IMR-90 (cell line): Measurements from ENCODE around the gene SLC44A2. TPM values are rescaled to one million over a fixed set of nuclear protein-coding genes. Genes with fewer than 3 reads are reported as not detected.
A peak's percentile ranks its signal among the peaks of the same experiment; 100 is the strongest.

Source experiments
- ATAC-seq: fragments of 200-7000 bp; cut with Tn5 transposase; 2 replicates; pipeline ENCODE4 v1.9.1; 2020; ENCODE audit warnings: low read depth, mild to moderate bottlenecking, moderate library complexity
- BruUV-seq: library from RNA; stranded (reverse); fragments of 400-500 nt; replicated peaks from 2 replicates; lab custom pipeline; 2021; lab: Mats Ljungman, UMichigan
- CTCF ChIA-PET: fragments of 300-600 bp; formaldehyde crosslinking; extraction: SDS; loops from one replicate; lab custom pipeline; 2021; ENCODE audit warnings: antibody characterized with exemption; lab: Yijun Ruan, JAX
- POLR2A ChIA-PET: fragments of 300-600 bp; sonication (Branson Sonifier 250); formaldehyde crosslinking; loops from one replicate; lab custom pipeline; 2022; ENCODE audit warnings: antibody characterized with exemption; ENCODE audit not compliant: unreplicated experiment; lab: Charles Lee
- DNase-seq: peaks from one replicate; pipeline ENCODE4 v3.0.0; 2013
- H2AFZ ChIP-seq: replicated peaks from 2 replicates; pipeline ENCODE3; 2013; ENCODE audit warnings: low read length, mild to moderate bottlenecking; ENCODE audit not compliant: poor library complexity
- H2AK5ac ChIP-seq: 2 replicates; pipeline ENCODE4 v1.6.1; 2013; ENCODE audit warnings: low read depth, low read length, inconsistent platforms
- H2AK9ac ChIP-seq: replicated peaks from 2 replicates; pipeline ENCODE3; 2013; ENCODE audit warnings: mild to moderate bottlenecking, low read depth, low read length, moderate library complexity; ENCODE audit not compliant: poor library complexity
- H2BK120ac ChIP-seq: 2 replicates; pipeline ENCODE4 v1.6.1; 2013; ENCODE audit warnings: low read depth, low read length, inconsistent platforms
- H2BK15ac ChIP-seq: 3 replicates; pipeline ENCODE4 v1.6.1; 2013; ENCODE audit warnings: low read depth, low read length, inconsistent platforms
- H2BK20ac ChIP-seq: 2 replicates; pipeline ENCODE4 v1.6.1; 2013; ENCODE audit warnings: low read depth, mild to moderate bottlenecking, inconsistent platforms, low read length, moderate library complexity
- H2BK5ac ChIP-seq: 2 replicates; pipeline ENCODE4 v1.6.1; 2013; ENCODE audit warnings: mild to moderate bottlenecking, low read depth, low read length, inconsistent platforms; ENCODE audit not compliant: poor library complexity, severe bottlenecking
- H3K14ac ChIP-seq: replicated peaks from 2 replicates; pipeline ENCODE4 v1.6.1; 2013; ENCODE audit warnings: low read depth, low read length, inconsistent platforms
- H3K18ac ChIP-seq: 2 replicates; pipeline ENCODE4 v1.6.1; 2013; ENCODE audit warnings: low read depth, low read length, control low read depth
- H3K23ac ChIP-seq: 2 replicates; pipeline ENCODE4 v1.6.1; 2013; ENCODE audit warnings: low read depth, low read length, inconsistent platforms
- H3K27ac ChIP-seq: 2 replicates; pipeline ENCODE4 v1.5.1; 2013; ENCODE audit warnings: mild to moderate bottlenecking, control low read depth, low read length; ENCODE audit not compliant: insufficient read depth
- H3K27me3 ChIP-seq: 2 replicates; pipeline ENCODE4 v1.6.1; 2013; ENCODE audit warnings: low read length; ENCODE audit not compliant: control insufficient read depth, insufficient read depth
- H3K36me3 ChIP-seq: 2 replicates; pipeline ENCODE4 v1.6.1; 2013; ENCODE audit warnings: low read length, mixed read lengths; ENCODE audit not compliant: control insufficient read depth, insufficient read depth
- H3K4ac ChIP-seq: 2 replicates; pipeline ENCODE4 v1.6.1; 2013; ENCODE audit warnings: low read depth, low read length, inconsistent platforms
- H3K4me1 ChIP-seq: 2 replicates; pipeline ENCODE4 v1.6.1; 2013; ENCODE audit warnings: low read length, mixed read lengths; ENCODE audit not compliant: control insufficient read depth, insufficient read depth
- H3K4me2 ChIP-seq: 2 replicates; pipeline ENCODE4 v1.6.1; 2013; ENCODE audit warnings: low read depth, mild to moderate bottlenecking, control low read depth, low read length, moderate library complexity
- H3K4me3 ChIP-seq: 2 replicates; pipeline ENCODE4 v1.5.1; 2013; ENCODE audit warnings: low read depth, mild to moderate bottlenecking, control low read depth, low read length, moderate library complexity; ENCODE audit not compliant: insufficient read depth
- H3K56ac ChIP-seq: 2 replicates; pipeline ENCODE4 v1.6.1; 2013; ENCODE audit warnings: low read length, inconsistent platforms; ENCODE audit not compliant: insufficient read depth; ENCODE audit errors: extremely low read depth
- H3K79me1 ChIP-seq, 2 experiments: 2 replicates each; pipeline ENCODE4 v1.6.1; 2013; ENCODE audit warnings: low read length in 2 of 2, inconsistent platforms in 1 of 2, low read depth in 1 of 2
- H3K9ac ChIP-seq: 2 replicates; pipeline ENCODE4 v1.6.1; 2013; ENCODE audit warnings: low read depth, low read length, control low read depth
- H3K9me1 ChIP-seq: 2 replicates; pipeline ENCODE4 v1.6.1; 2013; ENCODE audit warnings: low read length, inconsistent platforms; ENCODE audit not compliant: insufficient read depth
- H3K9me3 ChIP-seq: 2 replicates; pipeline ENCODE4 v1.6.1; 2013; ENCODE audit warnings: low read length; ENCODE audit not compliant: control insufficient read depth, insufficient read depth
- H4K20me1 ChIP-seq: 2 replicates; pipeline ENCODE4 v1.6.1; 2013; ENCODE audit warnings: low read length, inconsistent platforms; ENCODE audit not compliant: insufficient read depth
- H4K5ac ChIP-seq: 2 replicates; pipeline ENCODE4 v1.6.1; 2013; ENCODE audit warnings: mild to moderate bottlenecking, low read depth, low read length, control low read depth
- H4K8ac ChIP-seq, 2 experiments: 2 replicates each; pipeline ENCODE4 v1.6.1; 2013; ENCODE audit warnings: low read depth in 2 of 2, low read length in 2 of 2, control low read depth in 1 of 2, inconsistent platforms in 1 of 2
- H4K91ac ChIP-seq: 2 replicates; pipeline ENCODE4 v1.6.1; 2013; ENCODE audit warnings: low read depth, low read length, inconsistent platforms; ENCODE audit not compliant: insufficient read depth
- BHLHE40 ChIP-seq: fragments of 150-350 bp; IDR thresholded peaks from 2 replicates; pipeline ENCODE4 v1.6.1; 2016; ENCODE audit warnings: mild to moderate bottlenecking, low read depth, low read length
- CEBPB ChIP-seq: IDR thresholded peaks from 2 replicates; pipeline ENCODE4 v1.6.1; 2012; ENCODE audit warnings: low read depth, low read length, improper control_type of control experiment
- CHD1 ChIP-seq: IDR thresholded peaks from 2 replicates; pipeline ENCODE4 v1.6.1; 2012; ENCODE audit warnings: low read depth, low read length, improper control_type of control experiment
- CTCF ChIP-seq: conservative IDR thresholded peaks from 2 replicates; pipeline ENCODE4 v1.5.1; 2012; ENCODE audit warnings: mild to moderate bottlenecking, low read depth, low read length, improper control_type of control experiment
- ELK1 ChIP-seq: fragments of 150-350 bp; IDR thresholded peaks from 2 replicates; pipeline ENCODE4 v1.6.1; 2016; ENCODE audit warnings: low read depth, mild to moderate bottlenecking, low read length, moderate library complexity, borderline replicate concordance
- FOS ChIP-seq: fragments of 150-350 bp; IDR thresholded peaks from 2 replicates; pipeline ENCODE4 v1.6.1; 2016; ENCODE audit warnings: low read depth, low read length
- MAFK ChIP-seq: IDR thresholded peaks from 2 replicates; pipeline ENCODE4 v1.6.1; 2012; ENCODE audit warnings: low read depth, low read length, improper control_type of control experiment
- MAZ ChIP-seq: IDR thresholded peaks from 2 replicates; pipeline ENCODE4 v1.6.1; 2012; ENCODE audit warnings: low read depth, mild to moderate bottlenecking, low read length, improper control_type of control experiment, moderate library complexity, borderline replicate concordance
- MXI1 ChIP-seq: IDR thresholded peaks from 2 replicates; pipeline ENCODE4 v1.6.1; 2012; ENCODE audit warnings: low read depth, mild to moderate bottlenecking, low read length, moderate library complexity, borderline replicate concordance
- NFE2L2 ChIP-seq: fragments of 150-350 bp; IDR thresholded peaks from 2 replicates; pipeline ENCODE4 v1.6.1; 2016; ENCODE audit warnings: low read depth, mild to moderate bottlenecking, low read length
- POLR2A ChIP-seq: IDR thresholded peaks from 2 replicates; pipeline ENCODE4 v1.6.1; 2012; ENCODE audit warnings: mild to moderate bottlenecking, low read depth, low read length
- RAD21 ChIP-seq: IDR thresholded peaks from 2 replicates; pipeline ENCODE4 v1.6.1; 2012; ENCODE audit warnings: low read length, improper control_type of control experiment
- RCOR1 ChIP-seq: IDR thresholded peaks from 2 replicates; pipeline ENCODE4 v1.6.1; 2012; ENCODE audit warnings: mild to moderate bottlenecking, low read length, improper control_type of control experiment; ENCODE audit not compliant: insufficient replicate concordance
- RFX5 ChIP-seq: IDR thresholded peaks from 2 replicates; pipeline ENCODE4 v1.8.0; 2012; ENCODE audit warnings: low read depth, mild to moderate bottlenecking, low read length, moderate library complexity
- SMC3 ChIP-seq: fragments of 150-350 bp; IDR thresholded peaks from 2 replicates; pipeline ENCODE4 v1.6.1; 2016; ENCODE audit warnings: low read depth, mild to moderate bottlenecking, antibody characterized with exemption, low read length, moderate library complexity
- USF2 ChIP-seq: fragments of 150-350 bp; IDR thresholded peaks from 2 replicates; pipeline ENCODE4 v1.6.1; 2017; ENCODE audit warnings: mild to moderate bottlenecking, antibody characterized with exemption, low read length, low read depth
- WGBS, 2 experiments: methylation state at CpG; one replicate each; pipeline versions ENCODE4 v1.1.5 to v1.1.7; 2013; ENCODE audit warnings: missing lambda C conversion rate in 2 of 2; ENCODE audit not compliant: insufficient read length in 1 of 2; ENCODE audit errors: extremely low coverage in 2 of 2; 5-methylcytosine and 5-hydroxymethylcytosine counted together
- dilution Hi-C: fragments of 300-500 bp; cut with HindIII; formaldehyde crosslinking; loops from one replicate; pipeline ENCODE4 v1.14.3; 2018; ENCODE audit warnings: low sequenced_read_pairs; ENCODE audit not compliant: unreplicated experiment
- in situ Hi-C: fragments of 300-500 bp; cut with MboI; formaldehyde crosslinking; loops from 3 replicates; pipeline ENCODE4 v1.14.3; 2019; ENCODE audit warnings: low sequenced_read_pairs, inconsistent platforms, mixed read lengths
- intact Hi-C: fragments of 100-400 bp; cut with micrococcal nuclease; formaldehyde crosslinking; loops from 2 replicates; pipeline ENCODE4 v1.10.0; 2022
- polyA plus RNA-seq, 3 experiments: library from polyadenylated mRNA; depleted of rRNA; stranded (reverse); fragments of >200 nt; gene quantifications; 2 replicates each; pipeline ENCODE4 v1.2.3, GENCODE V29; 2012; ENCODE audit warnings: low replicate concordance in 1 of 3
- total RNA-seq: library from RNA; depleted of rRNA; stranded (reverse); fragments of >200 nt; gene quantifications from 2 replicates; pipeline ENCODE4 v1.2.3, GENCODE V29; 2012

SLC44A2 gene
- total and polyA plus RNA-seq, 2 of the 4 experiments (the other 2 are of a cell fraction), result 28.5 to 62.9 TPM

- ATAC-seq, result no peak
- peaks cover 85% of the 10 kb centered on the region for H3K36me3 ChIP-seq
- CTCF ChIA-PET, result no interaction called here
Measured at GRCh38 chr19:10680545-10681135, 55.3 kb downstream of the SLC44A2 start.

More at GRCh38 chr19:10680545-10681135, 55.3 kb downstream of the SLC44A2 start:
- H4K8ac ChIP-seq, result no peak overlapping the region
- no peak for DNase-seq
- H3K4me1 ChIP-seq, result no peaks in the 10 kb centered on the region
- H2BK15ac ChIP-seq, result no peak overlapping the region
- no peak overlapping the region for H2AK5ac ChIP-seq
- no peak overlapping the region for H3K27ac ChIP-seq
- no peak overlapping the region for H3K9ac ChIP-seq
- no peak overlapping the region for H3K4ac ChIP-seq
- H2AK9ac ChIP-seq, result no peak overlapping the region
- dilution Hi-C loops (no loop called here), in situ Hi-C loops (no loop called here), intact Hi-C loops (no loop called here)
- H3K27me3 ChIP-seq, result no peaks in the 10 kb centered on the region
- no peak overlapping the region for H3K18ac ChIP-seq
- H4K5ac ChIP-seq, result no peak overlapping the region
- peaks cover 51 to 70% of the 10 kb centered on the region in 2 experiments for H3K79me1 ChIP-seq
- no peak overlapping the region for H2BK20ac ChIP-seq
- H3K4me3 ChIP-seq, result no peak overlapping the region
- H4K91ac ChIP-seq, result no peak overlapping the region
- 88% methylated on average over 3 of the region's 15 CpGs; no CpG with 5 or more reads in 1 of the 2 experiments for WGBS, 2 experiments
- H2AFZ ChIP-seq, result peak overlapping the region; percentile 15
- no peaks in the 10 kb centered on the region for H3K9me3 ChIP-seq
- H3K9me1 ChIP-seq, result no peaks in the 10 kb centered on the region
- TF ChIP-seq MAZ, result no peak
- no peak for TF ChIP-seq ELK1
- TF ChIP-seq CTCF, result no peak
- TF ChIP-seq MXI1, result no peak
- no peak for TF ChIP-seq POLR2A
- no peak for TF ChIP-seq FOS
- no peak for TF ChIP-seq RAD21
- TF ChIP-seq MAFK, result no peak
- no peak for TF ChIP-seq USF2
- no peak for TF ChIP-seq NFE2L2
- TF ChIP-seq SMC3, result no peak
- TF ChIP-seq CHD1, result no peak
- no peak for TF ChIP-seq CEBPB
- TF ChIP-seq RCOR1, result no peak
- TF ChIP-seq BHLHE40, result no peak
- no peak for TF ChIP-seq RFX5
- peaks cover 70% of the 10 kb centered on the region for H4K20me1 ChIP-seq
- no peak overlapping the region for H3K23ac ChIP-seq
- no peak overlapping the region for H2BK120ac ChIP-seq
- no peak overlapping the region for H3K14ac ChIP-seq
- H2BK5ac ChIP-seq, result no peak overlapping the region
- H3K4me2 ChIP-seq, result no peak overlapping the region
- H3K56ac ChIP-seq, result no peak overlapping the region
- BruUV-seq, result no TSS peak
- POLR2A ChIA-PET, result no interaction called here
